HUES6 (cell line): Measurements from ENCODE around the gene FBXO34.

Experiments used
- H3K27ac ChIP-seq: 2 replicates; pipeline ENCODE4 v1.7.0; 2013; ENCODE audit warnings: low read depth, mild to moderate bottlenecking, low read length, inconsistent platforms
- H3K27me3 ChIP-seq: 2 replicates; pipeline ENCODE4 v1.6.1; 2013; ENCODE audit warnings: low read length; ENCODE audit not compliant: control insufficient read depth, insufficient read depth
- H3K36me3 ChIP-seq: 2 replicates; pipeline ENCODE4 v1.6.1; 2013; ENCODE audit warnings: low read length; ENCODE audit not compliant: control insufficient read depth, insufficient read depth
- H3K4me1 ChIP-seq: 2 replicates; pipeline ENCODE4 v1.6.1; 2013; ENCODE audit warnings: low read length; ENCODE audit not compliant: control insufficient read depth, insufficient read depth
- H3K4me3 ChIP-seq: 2 replicates; pipeline ENCODE4 v1.5.1; 2013; ENCODE audit warnings: low read depth, low read length
- H3K9ac ChIP-seq: one replicate; pipeline ENCODE4 v1.6.1; 2013; ENCODE audit warnings: mild to moderate bottlenecking, low read length
- H3K9me3 ChIP-seq: 2 replicates; pipeline ENCODE4 v1.6.1; 2013; ENCODE audit warnings: low read depth, low read length; ENCODE audit not compliant: control insufficient read depth, insufficient read depth

Gene FBXO34

GRCh38 chr14:55270832-55271571 lies at the start of gene FBXO34:
Gene FBXO34 (plus strand): TSS chr14:55271421. CDS start chr14:55350391, 78,970 bp downstream.
- Histone ChIP-seq H3K4me3 (peak within 1 kb of the TSS; percentile 90), H3K9me3 (no peaks in the 10 kb centered on the region), H3K36me3 (no peaks in the 10 kb centered on the region), H3K4me1 (peaks cover 10% of the 10 kb centered on the region), H3K9ac (peak within 1 kb of the TSS; percentile 68), H3K27ac (peak within 1 kb of the TSS; percentile 1; the same call in 1 of the 2 replicates), H3K27me3 (no peaks in the 10 kb centered on the region)

DNA sequence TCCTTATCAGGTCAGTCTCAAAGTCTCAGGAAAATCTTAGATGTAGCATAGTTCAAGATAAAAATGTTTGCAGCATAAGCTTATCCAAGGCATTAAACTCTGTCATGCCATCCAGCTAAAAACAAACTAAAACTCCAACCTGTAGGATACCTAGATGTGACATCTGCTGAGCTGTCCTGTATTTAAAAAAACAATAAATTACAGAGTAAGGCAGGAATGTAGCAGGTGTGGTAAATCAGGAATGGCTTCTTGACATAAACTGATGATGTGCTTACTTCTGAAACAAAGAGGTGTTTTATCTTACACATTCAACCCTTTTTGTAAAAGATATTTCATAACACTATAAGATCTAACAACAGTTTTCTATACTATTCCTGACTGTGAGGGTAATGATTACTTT lies 49.3 kb upstream of the FBXO34 start:
- Histone ChIP-seq H3K27ac (no peak overlapping the region), H3K4me3 (no peak overlapping the region), H3K9me3 (no peaks in the 10 kb centered on the region), H3K9ac (no peak overlapping the region), H3K4me1 (no peaks in the 10 kb centered on the region), H3K36me3 (no peaks in the 10 kb centered on the region), H3K27me3 (no peaks in the 10 kb centered on the region)

DNA sequence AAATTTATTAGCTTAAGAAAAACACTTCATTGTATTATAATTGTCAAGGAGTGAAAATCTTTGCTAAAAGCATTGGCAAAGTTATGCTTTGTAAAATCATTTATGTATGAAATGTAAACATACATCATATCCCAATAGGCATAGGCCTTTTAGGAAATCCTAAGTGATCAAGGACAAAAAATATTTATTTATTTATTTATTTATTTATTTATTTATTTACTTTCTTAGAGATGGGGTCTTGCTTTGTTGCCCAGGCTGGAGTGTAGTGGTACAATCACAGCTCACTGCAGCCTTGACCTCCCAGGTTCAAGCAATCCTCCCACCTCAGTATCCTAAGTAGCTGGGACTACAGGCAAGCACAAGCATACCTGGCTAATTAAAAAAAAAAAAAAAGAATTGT lies 47.9 kb upstream of the FBXO34 start:
- Histone ChIP-seq H3K4me3 (no peak overlapping the region), H3K9ac (no peak overlapping the region), H3K27ac (no peak overlapping the region), H3K9me3 (no peaks in the 10 kb centered on the region), H3K4me1 (no peaks in the 10 kb centered on the region), H3K36me3 (no peaks in the 10 kb centered on the region), H3K27me3 (no peaks in the 10 kb centered on the region)

DNA sequence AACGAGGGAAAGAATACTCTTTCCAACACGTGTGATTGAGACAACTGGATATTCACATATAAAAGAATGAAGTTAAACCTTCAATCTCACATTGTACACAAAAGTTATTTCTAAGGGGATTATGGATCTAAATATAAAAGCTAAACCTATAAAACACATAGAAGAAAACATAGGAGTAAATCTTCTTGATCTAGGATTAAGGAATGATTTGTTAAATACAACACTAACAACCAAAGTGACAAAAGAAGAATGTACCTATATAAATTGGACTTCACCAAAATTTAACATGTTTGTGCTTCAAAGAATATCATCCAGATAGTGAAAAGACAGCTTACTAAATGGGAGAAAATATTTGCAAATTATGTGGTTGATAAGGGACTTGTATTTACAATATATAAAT lies 43.0 kb upstream of the FBXO34 start:
- Histone ChIP-seq H3K36me3 (no peaks in the 10 kb centered on the region), H3K9ac (no peak overlapping the region), H3K27me3 (no peaks in the 10 kb centered on the region; the same call in 1 of the 2 replicates), H3K4me3 (no peak overlapping the region), H3K27ac (no peak overlapping the region), H3K9me3 (no peaks in the 10 kb centered on the region), H3K4me1 (no peaks in the 10 kb centered on the region)

DNA sequence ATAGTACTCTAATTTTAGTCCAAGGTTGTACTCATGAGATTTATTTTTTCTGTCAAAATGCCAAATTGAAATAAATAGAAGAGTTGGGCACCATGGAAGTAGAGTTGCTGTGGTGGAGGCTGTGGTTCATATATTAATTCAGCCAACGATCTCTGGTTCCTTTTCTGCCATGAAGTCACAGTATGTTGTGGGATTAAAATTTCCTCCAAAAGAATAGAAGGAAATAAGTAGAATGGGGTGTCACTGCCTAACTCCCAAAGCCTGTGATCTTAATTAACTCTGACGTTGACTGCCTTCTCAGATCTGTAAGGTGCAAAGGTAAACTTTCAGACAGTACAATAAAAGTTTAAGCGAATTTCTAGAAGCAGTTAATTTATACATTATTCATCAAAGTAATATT lies 37.6 kb upstream of the FBXO34 start:
- Histone ChIP-seq H3K27me3 (no peaks in the 10 kb centered on the region; the same call in 1 of the 2 replicates), H3K9ac (no peak overlapping the region), H3K27ac (no peak overlapping the region), H3K36me3 (no peaks in the 10 kb centered on the region), H3K4me3 (no peak overlapping the region), H3K4me1 (no peaks in the 10 kb centered on the region), H3K9me3 (no peaks in the 10 kb centered on the region)

GRCh38 chr14:55238019-55238680 lies 33.1 kb upstream of the FBXO34 start:
- Histone ChIP-seq H3K4me1 (no peaks in the 10 kb centered on the region), H3K9me3 (no peaks in the 10 kb centered on the region), H3K4me3 (no peak overlapping the region), H3K9ac (no peak overlapping the region), H3K27me3 (peaks cover 28% of the 10 kb centered on the region), H3K36me3 (no peaks in the 10 kb centered on the region), H3K27ac (no peak overlapping the region)

GRCh38 chr14:55239320-55239719 lies 31.9 kb upstream of the FBXO34 start:
- no peak overlapping the region for H3K9ac ChIP-seq
- H3K4me3 ChIP-seq = no peak overlapping the region
- no peaks in the 10 kb centered on the region for H3K36me3 ChIP-seq
- H3K4me1 ChIP-seq = no peaks in the 10 kb centered on the region
- H3K27ac ChIP-seq = no peak overlapping the region
- H3K9me3 ChIP-seq = no peaks in the 10 kb centered on the region
- H3K27me3 ChIP-seq = peaks cover 28% of the 10 kb centered on the region

- Histone ChIP-seq H3K27me3 (peaks cover 28% of the 10 kb centered on the region), H3K4me1 (no peaks in the 10 kb centered on the region), H3K36me3 (no peaks in the 10 kb centered on the region), H3K9ac (no peak overlapping the region), H3K9me3 (no peaks in the 10 kb centered on the region), H3K4me3 (peak overlapping the region; percentile 31; the same call in 1 of the 2 replicates), H3K27ac (no peak overlapping the region)
Measured at GRCh38 chr14:55240526-55241178, 30.6 kb upstream of the FBXO34 start.

- H3K4me3 ChIP-seq = no peak overlapping the region
- H3K36me3 ChIP-seq = no peaks in the 10 kb centered on the region
- no peak overlapping the region for H3K27ac ChIP-seq
- no peaks in the 10 kb centered on the region for H3K9me3 ChIP-seq
- peaks cover 28% of the 10 kb centered on the region for H3K27me3 ChIP-seq
- no peaks in the 10 kb centered on the region for H3K4me1 ChIP-seq
- no peak overlapping the region for H3K9ac ChIP-seq
Measured at GRCh38 chr14:55241673-55242072, 29.5 kb upstream of the FBXO34 start.

- Histone ChIP-seq H3K27me3 (peaks cover 33% of the 10 kb centered on the region), H3K9ac (no peak overlapping the region), H3K9me3 (no peaks in the 10 kb centered on the region), H3K4me3 (no peak overlapping the region), H3K4me1 (no peaks in the 10 kb centered on the region), H3K27ac (no peak overlapping the region), H3K36me3 (no peaks in the 10 kb centered on the region)
Measured at GRCh38 chr14:55243386-55243785, 27.8 kb upstream of the FBXO34 start.

DNA sequence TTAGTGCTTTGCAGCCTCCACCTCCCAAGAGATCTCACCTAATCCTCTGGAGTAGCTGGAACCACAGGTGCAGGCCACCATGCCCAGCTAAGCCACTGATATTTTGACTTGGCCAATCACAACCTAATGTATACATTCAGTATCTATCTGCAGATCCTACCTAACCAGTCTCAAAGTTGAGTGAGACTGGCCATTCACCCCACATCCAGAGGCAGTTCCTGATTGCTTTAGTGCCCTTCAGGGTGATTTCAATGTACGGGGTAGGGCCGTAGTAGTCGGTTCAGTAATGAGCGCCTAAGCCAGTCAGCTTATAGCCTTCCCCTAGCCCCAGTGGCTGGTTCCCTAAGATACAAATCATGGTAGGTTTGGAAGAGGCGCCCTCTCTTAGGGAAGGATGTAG lies 27.4 kb upstream of the FBXO34 start:
- no peak overlapping the region for H3K4me3 ChIP-seq
- no peaks in the 10 kb centered on the region for H3K36me3 ChIP-seq
- no peaks in the 10 kb centered on the region for H3K4me1 ChIP-seq
- peaks cover 33% of the 10 kb centered on the region for H3K27me3 ChIP-seq
- no peaks in the 10 kb centered on the region for H3K9me3 ChIP-seq
- no peak overlapping the region for H3K9ac ChIP-seq
- no peak overlapping the region for H3K27ac ChIP-seq
